IMR-90 (cell line): Measurements from ENCODE around the gene HOXC13.

ENCODE experiments used
- CEBPB ChIP-seq: IDR thresholded peaks from 2 replicates; pipeline ENCODE4 v1.6.1; 2012; ENCODE audit warnings: low read depth, low read length, improper control_type of control experiment
- CTCF ChIP-seq: conservative IDR thresholded peaks from 2 replicates; pipeline ENCODE4 v1.5.1; 2012; ENCODE audit warnings: mild to moderate bottlenecking, low read depth, low read length, improper control_type of control experiment
- FOS ChIP-seq: fragments of 150-350 bp; IDR thresholded peaks from 2 replicates; pipeline ENCODE4 v1.6.1; 2016; ENCODE audit warnings: low read depth, low read length
- MAZ ChIP-seq: IDR thresholded peaks from 2 replicates; pipeline ENCODE4 v1.6.1; 2012; ENCODE audit warnings: low read depth, mild to moderate bottlenecking, low read length, improper control_type of control experiment, moderate library complexity, borderline replicate concordance
- MXI1 ChIP-seq: IDR thresholded peaks from 2 replicates; pipeline ENCODE4 v1.6.1; 2012; ENCODE audit warnings: low read depth, mild to moderate bottlenecking, low read length, moderate library complexity, borderline replicate concordance
- POLR2A ChIP-seq: IDR thresholded peaks from 2 replicates; pipeline ENCODE4 v1.6.1; 2012; ENCODE audit warnings: mild to moderate bottlenecking, low read depth, low read length
- RCOR1 ChIP-seq: IDR thresholded peaks from 2 replicates; pipeline ENCODE4 v1.6.1; 2012; ENCODE audit warnings: mild to moderate bottlenecking, low read length, improper control_type of control experiment; ENCODE audit not compliant: insufficient replicate concordance
- RFX5 ChIP-seq: IDR thresholded peaks from 2 replicates; pipeline ENCODE4 v1.8.0; 2012; ENCODE audit warnings: low read depth, mild to moderate bottlenecking, low read length, moderate library complexity
- SMC3 ChIP-seq: fragments of 150-350 bp; IDR thresholded peaks from 2 replicates; pipeline ENCODE4 v1.6.1; 2016; ENCODE audit warnings: low read depth, mild to moderate bottlenecking, antibody characterized with exemption, low read length, moderate library complexity
- USF2 ChIP-seq: fragments of 150-350 bp; IDR thresholded peaks from 2 replicates; pipeline ENCODE4 v1.6.1; 2017; ENCODE audit warnings: mild to moderate bottlenecking, antibody characterized with exemption, low read length, low read depth

DNA sequence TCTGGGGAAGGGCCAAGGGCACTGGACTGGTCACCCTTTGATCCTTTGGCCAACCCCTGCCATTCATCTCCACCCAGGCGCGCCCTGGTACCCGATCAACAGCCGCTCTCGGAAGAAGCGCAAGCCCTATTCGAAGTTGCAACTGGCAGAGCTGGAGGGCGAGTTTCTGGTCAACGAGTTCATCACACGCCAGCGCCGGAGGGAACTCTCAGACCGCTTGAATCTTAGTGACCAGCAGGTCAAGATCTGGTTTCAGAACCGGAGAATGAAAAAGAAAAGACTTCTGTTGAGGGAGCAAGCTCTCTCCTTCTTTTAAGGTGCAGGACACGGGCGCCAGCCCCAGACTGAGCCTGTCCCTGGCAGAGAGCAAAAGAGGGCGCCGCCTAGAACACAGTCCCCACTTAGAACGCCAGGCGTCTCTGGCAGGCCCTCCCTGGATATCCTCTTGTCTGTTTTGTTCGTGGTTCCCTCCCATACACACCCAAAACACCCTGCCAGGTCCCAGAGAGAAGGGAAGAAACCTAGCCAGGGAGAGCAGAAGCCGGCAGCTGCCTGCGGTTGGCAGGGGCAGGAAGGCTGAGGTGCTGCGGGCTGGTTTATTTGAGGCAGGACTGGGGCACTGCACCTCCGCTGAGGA, 17.7 kb downstream of the HOXC13 start:
- TF ChIP-seq POLR2A: no peak
- no peak for TF ChIP-seq CTCF
- TF ChIP-seq FOS: no peak
- no peak for TF ChIP-seq CEBPB
- no peak for TF ChIP-seq RFX5
- TF ChIP-seq RCOR1: no peak
- no peak for TF ChIP-seq MXI1
- TF ChIP-seq MAZ: no peak
- TF ChIP-seq USF2: no peak
- TF ChIP-seq SMC3: no peak
